Neural progenitor cell (in vitro differentiated cells): Measurements from ENCODE around the gene B3GNT2. TPM values are rescaled to one million over a fixed set of nuclear protein-coding genes. Genes with fewer than 3 reads are reported as not detected.
"Not testable (repeated sequence)": the region's sequence is repeated elsewhere in the genome, so short reads cannot be mapped to it uniquely, and the experiment has no call there.

Source experiments
- DNase-seq: peaks from one replicate; pipeline ENCODE4 v3.0.0-alpha.2; 2016; ENCODE audit warnings: low spot score
- H2AFZ ChIP-seq: fragments of 200-600 bp; sonication (generic); replicated peaks from 2 replicates; pipeline ENCODE4 v1.6.1; 2016; ENCODE audit warnings: antibody characterized with exemption
- H3F3A ChIP-seq: fragments of 200-600 bp; sonication (generic); 2 replicates; pipeline ENCODE4 v1.6.1; 2016; ENCODE audit warnings: antibody characterized with exemption, low read depth
- H3K27ac ChIP-seq: fragments of 200-600 bp; sonication (generic); 2 replicates; pipeline ENCODE4 v1.5.1; 2016; ENCODE audit warnings: mild to moderate bottlenecking
- H3K27me3 ChIP-seq: fragments of 200-600 bp; sonication (generic); 2 replicates; pipeline ENCODE4 v1.6.1; 2016; ENCODE audit warnings: mild to moderate bottlenecking, moderate library complexity
- H3K36me3 ChIP-seq: fragments of 200-600 bp; sonication (generic); 2 replicates; pipeline ENCODE4 v1.5.1; 2016
- H3K4me1 ChIP-seq: fragments of 200-600 bp; sonication (generic); 2 replicates; pipeline ENCODE4 v1.6.1; 2016; ENCODE audit warnings: mixed run types
- H3K4me2 ChIP-seq: fragments of 200-600 bp; sonication (generic); 2 replicates; pipeline ENCODE4 v1.6.1; 2016
- H3K4me3 ChIP-seq: fragments of 200-600 bp; sonication (generic); 2 replicates; pipeline ENCODE4 v1.5.1; 2016
- H3K79me2 ChIP-seq: fragments of 200-600 bp; sonication (generic); 2 replicates; pipeline ENCODE4 v1.6.1; 2016; ENCODE audit warnings: low read depth
- H3K9ac ChIP-seq: fragments of 200-600 bp; sonication (generic); 2 replicates; pipeline ENCODE4 v1.6.1; 2016
- H3K9me3 ChIP-seq: fragments of 200-600 bp; sonication (generic); 2 replicates; pipeline ENCODE4 v1.5.1; 2016; ENCODE audit warnings: low read depth
- H4K20me1 ChIP-seq: fragments of 200-600 bp; sonication (generic); 2 replicates; pipeline ENCODE4 v1.6.1; 2016; ENCODE audit warnings: low read depth
- H3K27ac Mint-ChIP-seq: 3 replicates; pipeline ENCODE4 v1.8.0; 2021; ENCODE audit warnings: mixed read lengths
- H3K27me3 Mint-ChIP-seq: 2 replicates; pipeline ENCODE4 v1.8.0; 2022; ENCODE audit warnings: low read depth, mild to moderate bottlenecking, inconsistent platforms, moderate library complexity, mixed read lengths; ENCODE audit not compliant: insufficient read depth
- H3K36me3 Mint-ChIP-seq: 3 replicates; pipeline ENCODE4 v1.8.0; 2021; ENCODE audit warnings: mixed read lengths
- H3K4me1 Mint-ChIP-seq: 3 replicates; pipeline ENCODE4 v1.8.0; 2021; ENCODE audit warnings: mixed read lengths
- H3K4me3 Mint-ChIP-seq: 3 replicates; pipeline ENCODE4 v1.8.0; 2021; ENCODE audit warnings: mild to moderate bottlenecking, moderate library complexity, mixed read lengths
- H3K9me3 Mint-ChIP-seq: 3 replicates; pipeline ENCODE4 v1.8.0; 2020; ENCODE audit warnings: mixed read lengths
- EZH2 ChIP-seq: fragments of 200-600 bp; sonication (generic); IDR thresholded peaks from 2 replicates; pipeline ENCODE4 v1.6.1; 2017; ENCODE audit warnings: antibody characterized with exemption, mild to moderate bottlenecking, moderate library complexity
- EZH2phosphoT487 ChIP-seq: fragments of 200-600 bp; sonication (generic); IDR thresholded peaks from 2 replicates; pipeline ENCODE4 v1.6.1; 2017; ENCODE audit warnings: antibody characterized with exemption
- total RNA-seq: library from RNA; depleted of rRNA; stranded (reverse); fragments of >200 nt; gene quantifications from 2 replicates; pipeline ENCODE4 v1.2.3, GENCODE V29; 2015; ENCODE audit warnings: low replicate concordance
- TF ChIP-seq, protein P1 (sequence below): fragments of 200-600 bp; sonication (generic); IDR thresholded peaks from 2 replicates; pipeline ENCODE4 v1.5.1; 2017; ENCODE audit warnings: antibody characterized with exemption, mild to moderate bottlenecking

Gene B3GNT2
- total RNA-seq, 1 donor from 2014 or later = 73.2 TPM

DNA sequence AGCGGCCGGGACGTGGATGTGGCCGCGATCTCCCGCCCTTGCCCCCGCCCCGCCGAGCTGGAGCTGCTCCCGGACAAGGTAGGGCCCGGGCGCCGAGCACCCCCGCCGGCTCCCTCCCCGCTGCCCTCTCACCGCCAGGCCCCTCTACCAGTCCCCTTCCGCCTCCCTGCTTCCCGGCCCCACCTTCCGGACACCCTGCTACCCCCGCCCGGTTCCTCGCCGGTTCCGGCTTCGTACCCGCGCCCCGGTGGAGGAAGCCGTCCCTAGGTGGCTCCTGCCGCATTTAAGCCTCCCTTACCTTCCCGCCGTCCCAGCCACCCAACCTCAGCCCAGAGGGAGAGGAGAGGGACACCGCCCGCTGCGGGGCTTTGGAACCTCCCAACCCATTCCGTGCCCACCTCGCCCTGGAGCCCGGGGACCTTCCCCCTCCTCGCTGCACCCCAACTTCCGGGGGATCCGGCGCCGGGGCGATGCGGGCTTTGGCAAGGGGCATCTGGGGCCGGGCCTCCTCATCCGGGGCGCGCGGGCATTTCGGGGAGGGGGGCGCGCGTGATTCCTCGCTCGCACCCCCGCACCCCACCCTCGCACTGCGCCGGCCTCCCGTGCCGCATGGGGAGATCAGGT lies 475 bp downstream of the B3GNT2 start:
- Histone ChIP-seq H3K36me3 (no peaks in the 10 kb centered on the region), H3K79me2 (peaks cover 53% of the 10 kb centered on the region), H3K27me3 (no peaks in the 10 kb centered on the region), H2AFZ (peak overlapping the region; percentile 66), H3F3A (peaks cover 41% of the 10 kb centered on the region), H3K27ac (peak overlapping the region; percentile 80), H3K9me3 (no peaks in the 10 kb centered on the region), H4K20me1 (peaks cover 51% of the 10 kb centered on the region), H3K4me3 (peak overlapping the region; percentile 98), H3K4me2 (peak overlapping the region; percentile 80), H3K9ac (peak overlapping the region; percentile 69), H3K4me1 (peaks cover 33% of the 10 kb centered on the region)
- Mint-ChIP-seq H3K4me1 (peaks cover 14% of the 10 kb centered on the region), H3K4me3 (peak overlapping the region; percentile 92), H3K36me3 (no peaks in the 10 kb centered on the region), H3K27me3 (peaks cover 3% of the 10 kb centered on the region), H3K9me3 (no peaks in the 10 kb centered on the region), H3K27ac (no peak overlapping the region)
- TF ChIP-seq EZH2phosphoT487 = no peak
- TF ChIP-seq, protein P1, sequence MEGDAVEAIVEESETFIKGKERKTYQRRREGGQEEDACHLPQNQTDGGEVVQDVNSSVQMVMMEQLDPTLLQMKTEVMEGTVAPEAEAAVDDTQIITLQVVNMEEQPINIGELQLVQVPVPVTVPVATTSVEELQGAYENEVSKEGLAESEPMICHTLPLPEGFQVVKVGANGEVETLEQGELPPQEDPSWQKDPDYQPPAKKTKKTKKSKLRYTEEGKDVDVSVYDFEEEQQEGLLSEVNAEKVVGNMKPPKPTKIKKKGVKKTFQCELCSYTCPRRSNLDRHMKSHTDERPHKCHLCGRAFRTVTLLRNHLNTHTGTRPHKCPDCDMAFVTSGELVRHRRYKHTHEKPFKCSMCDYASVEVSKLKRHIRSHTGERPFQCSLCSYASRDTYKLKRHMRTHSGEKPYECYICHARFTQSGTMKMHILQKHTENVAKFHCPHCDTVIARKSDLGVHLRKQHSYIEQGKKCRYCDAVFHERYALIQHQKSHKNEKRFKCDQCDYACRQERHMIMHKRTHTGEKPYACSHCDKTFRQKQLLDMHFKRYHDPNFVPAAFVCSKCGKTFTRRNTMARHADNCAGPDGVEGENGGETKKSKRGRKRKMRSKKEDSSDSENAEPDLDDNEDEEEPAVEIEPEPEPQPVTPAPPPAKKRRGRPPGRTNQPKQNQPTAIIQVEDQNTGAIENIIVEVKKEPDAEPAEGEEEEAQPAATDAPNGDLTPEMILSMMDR = peak; percentile 21
- DNase-seq = no peak

DNA sequence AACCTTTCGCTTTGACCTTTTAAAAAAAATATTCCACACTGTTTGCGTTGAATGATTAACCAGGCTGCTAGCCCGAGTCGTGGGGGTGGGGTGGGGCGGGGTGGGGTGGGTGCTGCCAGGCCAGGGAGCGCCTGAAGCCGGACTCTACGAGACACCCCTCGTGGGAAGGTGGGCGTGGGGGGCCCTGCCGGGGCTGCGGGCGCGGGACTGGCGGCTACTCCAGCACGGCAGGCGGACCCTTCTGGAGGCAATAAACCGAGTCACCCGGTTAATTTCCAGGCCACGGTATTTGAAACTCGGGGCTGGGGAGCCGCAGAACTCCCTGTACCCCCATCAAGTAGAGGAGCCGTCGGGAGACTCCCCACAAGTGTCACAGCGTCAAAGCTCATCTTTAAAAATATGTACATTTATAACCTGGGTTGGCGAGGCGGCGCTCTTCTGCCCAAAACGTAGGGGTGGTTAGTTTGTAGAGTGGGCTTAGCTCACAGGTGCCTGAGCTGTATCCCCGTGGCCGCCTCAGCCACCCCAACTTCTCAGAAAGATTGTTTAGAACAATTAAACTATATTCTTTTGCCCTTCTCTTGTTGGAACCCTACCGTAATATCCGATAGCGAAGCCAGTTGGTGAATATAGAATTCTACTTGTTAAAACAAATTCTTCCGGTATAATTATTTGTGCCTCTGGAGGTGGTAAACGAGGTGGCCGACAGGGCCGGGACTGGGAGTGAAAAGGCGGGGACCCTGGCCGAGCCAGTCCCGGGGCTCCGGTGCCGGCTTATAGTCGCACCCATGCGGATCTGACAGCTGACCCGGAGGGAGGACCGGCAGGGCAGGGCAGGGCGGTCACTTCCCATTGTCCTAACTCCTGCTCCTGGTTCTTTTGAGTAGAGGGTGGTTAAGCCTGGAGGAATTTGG lies 1.4 kb downstream of the B3GNT2 start:
- Histone ChIP-seq H3K4me1 (peaks cover 42% of the 10 kb centered on the region), H3K36me3 (no peaks in the 10 kb centered on the region), H3K27ac (peak overlapping the region; percentile 80), H3K9me3 (no peaks in the 10 kb centered on the region), H4K20me1 (peaks cover 59% of the 10 kb centered on the region), H3K79me2 (peaks cover 62% of the 10 kb centered on the region), H3K9ac (peak overlapping the region; percentile 69), H3F3A (peaks cover 41% of the 10 kb centered on the region), H2AFZ (no peak overlapping the region), H3K27me3 (no peaks in the 10 kb centered on the region), H3K4me2 (peak overlapping the region; percentile 80), H3K4me3 (peak overlapping the region; percentile 98)
- Mint-ChIP-seq H3K27ac (no peak overlapping the region), H3K9me3 (no peaks in the 10 kb centered on the region), H3K4me3 (peak overlapping the region; percentile 92), H3K27me3 (peaks cover 3% of the 10 kb centered on the region), H3K4me1 (peaks cover 17% of the 10 kb centered on the region), H3K36me3 (no peaks in the 10 kb centered on the region)
- no peak for TF ChIP-seq EZH2
- TF ChIP-seq EZH2phosphoT487 = no peak
- TF ChIP-seq, protein P1 = no peak
- peak; percentile 92 for DNase-seq

DNA sequence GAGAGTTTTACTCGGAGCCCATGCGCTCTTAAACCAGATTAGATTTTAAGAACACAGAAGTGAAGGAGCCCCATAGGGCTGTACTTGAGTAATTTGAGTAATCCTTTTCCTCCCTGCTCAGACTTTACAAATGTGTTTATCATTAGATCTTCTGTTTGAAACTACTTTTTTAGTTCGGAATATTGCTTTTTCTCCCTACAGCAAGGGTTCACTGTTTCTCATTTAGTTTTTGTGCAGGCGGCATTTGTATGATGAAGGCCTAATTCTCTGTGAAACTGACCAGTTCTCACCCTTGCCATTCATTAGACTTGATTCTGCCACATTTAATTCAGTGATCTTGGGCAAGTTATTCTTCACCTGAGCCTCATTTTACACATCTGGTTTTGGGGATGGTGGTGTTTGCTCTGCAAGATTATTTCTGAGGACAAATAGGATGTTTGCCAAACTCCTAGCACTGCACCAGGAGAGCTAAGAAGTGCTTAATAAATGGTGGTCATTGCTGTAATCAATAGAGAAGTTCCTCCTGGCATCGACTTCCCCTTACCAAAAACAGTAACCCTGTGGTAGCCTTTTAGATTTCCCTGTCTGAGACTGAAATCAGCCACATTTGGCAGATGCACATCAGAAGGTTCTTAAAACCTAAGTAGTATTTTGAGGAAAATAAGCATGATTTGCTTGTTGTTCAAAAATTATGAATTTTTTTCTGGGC lies 2.2 kb downstream of the B3GNT2 start:
- Histone ChIP-seq H3K27me3 (no peaks in the 10 kb centered on the region), H3K79me2 (peaks cover 70% of the 10 kb centered on the region), H3K27ac (peak overlapping the region; percentile 66), H3K4me1 (peaks cover 50% of the 10 kb centered on the region), H2AFZ (no peak overlapping the region), H3K9me3 (no peaks in the 10 kb centered on the region), H3K36me3 (no peaks in the 10 kb centered on the region), H3K9ac (no peak overlapping the region), H3K4me3 (peak overlapping the region; percentile 98), H3F3A (peaks cover 41% of the 10 kb centered on the region), H4K20me1 (peaks cover 67% of the 10 kb centered on the region), H3K4me2 (peak overlapping the region; percentile 80)
- peak overlapping the region; percentile 92 for H3K4me3 Mint-ChIP-seq
- H3K27me3 Mint-ChIP-seq = peaks cover 3% of the 10 kb centered on the region
- H3K9me3 Mint-ChIP-seq = no peaks in the 10 kb centered on the region
- DNase-seq = no peak
- H3K36me3 Mint-ChIP-seq = no peaks in the 10 kb centered on the region
- H3K27ac Mint-ChIP-seq = no peak overlapping the region
- H3K4me1 Mint-ChIP-seq = peaks cover 23% of the 10 kb centered on the region
- no peak for TF ChIP-seq EZH2
- TF ChIP-seq EZH2phosphoT487 = no peak
- TF ChIP-seq, protein P1 = no peak

DNA sequence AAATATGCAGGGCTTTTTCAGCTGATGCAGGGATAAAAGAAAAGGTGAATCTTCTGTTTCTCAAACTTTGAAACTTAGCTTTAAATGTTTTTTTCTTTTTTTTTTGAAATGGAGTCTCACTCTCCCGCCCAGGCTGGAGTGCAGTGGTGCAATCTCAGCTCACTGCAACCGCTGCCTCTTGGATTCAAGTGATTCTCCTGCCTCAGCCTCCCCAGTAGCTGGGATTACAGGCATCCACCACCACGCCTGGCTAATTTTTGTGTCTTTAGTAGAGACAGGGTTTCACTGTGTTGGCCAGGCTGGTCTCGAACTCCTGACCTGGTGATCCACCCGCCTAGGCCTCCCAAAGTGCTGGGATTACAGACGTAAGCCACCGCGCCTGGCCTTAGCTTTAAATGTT lies 2.9 kb downstream of the B3GNT2 start:
- H2AFZ ChIP-seq, DNase-seq, H3K9me3 ChIP-seq, H3K27me3 ChIP-seq, H3K36me3 Mint-ChIP-seq, H3K27ac ChIP-seq, H3K27ac Mint-ChIP-seq, H3K4me3 Mint-ChIP-seq, H3K9me3 Mint-ChIP-seq, H3K9ac ChIP-seq, H3K27me3 Mint-ChIP-seq, H3K36me3 ChIP-seq: not testable (repeated sequence)
- peaks cover 27% of the 10 kb centered on the region for H3K4me1 Mint-ChIP-seq
- Histone ChIP-seq H3K4me3 (peak overlapping the region; percentile 98), H3K4me1 (peaks cover 50% of the 10 kb centered on the region), H4K20me1 (peaks cover 75% of the 10 kb centered on the region), H3F3A (peaks cover 44% of the 10 kb centered on the region), H3K4me2 (peak overlapping the region; percentile 80), H3K79me2 (peaks cover 78% of the 10 kb centered on the region)
